GM18858 (cell line): ENCODE data around the gene ELL2.

Source experiments
- ATAC-seq: cut with Tn5 transposase; IDR thresholded peaks from one replicate; pipeline ENCODE4 v1.9.1; 2021; ENCODE audit not compliant: unreplicated experiment

Gene ELL2

GRCh38 chr5:95983509-95983908 lies 21.9 kb upstream of the ELL2 start:
- no peak for ATAC-seq

- ATAC-seq: no peak
Measured at GRCh38 chr5:95983080-95983479, 21.4 kb upstream of the ELL2 start.

GRCh38 chr5:95976606-95977005 lies 15.0 kb upstream of the ELL2 start:
- no peak for ATAC-seq

GRCh38 chr5:95975703-95976102 lies 14.1 kb upstream of the ELL2 start:
- no peak for ATAC-seq

GRCh38 chr5:95973793-95974325 lies 12.2 kb upstream of the ELL2 start:
- peak; percentile 95 for ATAC-seq

- no peak for ATAC-seq
Measured at GRCh38 chr5:95972196-95972595, 10.5 kb upstream of the ELL2 start.

- no peak for ATAC-seq
Measured at GRCh38 chr5:95970359-95970704, 8.7 kb upstream of the ELL2 start.

GRCh38 chr5:95969651-95970358 lies 8.2 kb upstream of the ELL2 start:
- no peak for ATAC-seq

GRCh38 chr5:95969055-95969454 lies 7.4 kb upstream of the ELL2 start:
- ATAC-seq: no peak

GRCh38 chr5:95967236-95967635 lies 5.6 kb upstream of the ELL2 start:
- no peak for ATAC-seq

- no peak for ATAC-seq
Measured at GRCh38 chr5:95966005-95966404, 4.4 kb upstream of the ELL2 start.

- no peak for ATAC-seq
Measured at GRCh38 chr5:95963650-95964410, 2.2 kb upstream of the ELL2 start.

- no peak for ATAC-seq
Measured at GRCh38 chr5:95962785-95963184, 1.1 kb upstream of the ELL2 start.

GRCh38 chr5:95962475-95962773 lies 773 bp upstream of the ELL2 start:
- no peak for ATAC-seq

- ATAC-seq: peak; percentile 37
Measured at GRCh38 chr5:95960667-95961616, 709 bp downstream of the ELL2 start.

GRCh38 chr5:95959888-95960666 lies 1.6 kb downstream of the ELL2 start:
- ATAC-seq: no peak

- ATAC-seq: no peak
Measured at GRCh38 chr5:95959051-95959887, 2.4 kb downstream of the ELL2 start.

- no peak for ATAC-seq
Measured at GRCh38 chr5:95958310-95959014, 3.2 kb downstream of the ELL2 start.

- no peak for ATAC-seq
Measured at GRCh38 chr5:95957561-95958203, 4.0 kb downstream of the ELL2 start.
